Esophagus (tissue), 2 donors: ENCODE data around the gene SEPTIN5. TPM values are rescaled to one million over a fixed set of nuclear protein-coding genes. Genes with fewer than 3 reads are reported as not detected.

Experiments
- H3K27ac ChIP-seq, 2 donors: one replicate each; pipeline ENCODE4 v1.5.1; 2013; ENCODE audit warnings: low read depth in 2 of 2, mild to moderate bottlenecking in 2 of 2, inconsistent platforms in 1 of 2, low read length in 1 of 2, moderate library complexity in 1 of 2
- H3K27me3 ChIP-seq, 2 donors: one replicate each; pipeline ENCODE4 v1.6.1; 2013; ENCODE audit warnings: low read length in 2 of 2, control low read depth in 1 of 2, mild to moderate bottlenecking in 1 of 2; ENCODE audit not compliant: insufficient read depth in 2 of 2, control insufficient read depth in 1 of 2
- H3K36me3 ChIP-seq, 2 donors: one replicate each; pipeline ENCODE4 v1.6.1; 2013; ENCODE audit warnings: low read length in 1 of 2; ENCODE audit not compliant: control insufficient read depth in 2 of 2, insufficient read depth in 2 of 2
- H3K4me1 ChIP-seq, 2 donors: one replicate each; pipeline ENCODE4 v1.6.1; 2013; ENCODE audit warnings: low read length in 1 of 2; ENCODE audit not compliant: control insufficient read depth in 2 of 2, insufficient read depth in 2 of 2
- H3K4me3 ChIP-seq, 2 donors: one replicate each; pipeline ENCODE4 v1.5.1; 2013; ENCODE audit warnings: low read length in 2 of 2, mild to moderate bottlenecking in 2 of 2, low read depth in 1 of 2, moderate library complexity in 1 of 2
- H3K9me3 ChIP-seq, 2 donors: one replicate each; pipeline ENCODE4 v1.6.1; 2013; ENCODE audit warnings: mild to moderate bottlenecking in 2 of 2, low read depth in 1 of 2, low read length in 1 of 2, moderate library complexity in 1 of 2; ENCODE audit not compliant: control insufficient read depth in 2 of 2, insufficient read depth in 1 of 2
- WGBS, 2 donors: extraction: QIAGEN DNeasy Blood & Tissue Kit; methylation state at CpG; one replicate each; pipeline ENCODE4 v1.1.7; 2013; 5-methylcytosine and 5-hydroxymethylcytosine counted together
- polyA plus RNA-seq, 2 donors: library from polyadenylated mRNA; stranded (reverse); fragments of 200-250 nt; gene quantifications; one replicate each; pipeline ENCODE4 v1.2.3, GENCODE V29; 2013
- donor health status: healthy with polysubstance abuse.
- donor health status: Bipolar disorder and iron deficiency.

The SEPTIN5 gene
- polyA plus RNA-seq, 2 donors: 40.8 to 51.8 TPM

DNA sequence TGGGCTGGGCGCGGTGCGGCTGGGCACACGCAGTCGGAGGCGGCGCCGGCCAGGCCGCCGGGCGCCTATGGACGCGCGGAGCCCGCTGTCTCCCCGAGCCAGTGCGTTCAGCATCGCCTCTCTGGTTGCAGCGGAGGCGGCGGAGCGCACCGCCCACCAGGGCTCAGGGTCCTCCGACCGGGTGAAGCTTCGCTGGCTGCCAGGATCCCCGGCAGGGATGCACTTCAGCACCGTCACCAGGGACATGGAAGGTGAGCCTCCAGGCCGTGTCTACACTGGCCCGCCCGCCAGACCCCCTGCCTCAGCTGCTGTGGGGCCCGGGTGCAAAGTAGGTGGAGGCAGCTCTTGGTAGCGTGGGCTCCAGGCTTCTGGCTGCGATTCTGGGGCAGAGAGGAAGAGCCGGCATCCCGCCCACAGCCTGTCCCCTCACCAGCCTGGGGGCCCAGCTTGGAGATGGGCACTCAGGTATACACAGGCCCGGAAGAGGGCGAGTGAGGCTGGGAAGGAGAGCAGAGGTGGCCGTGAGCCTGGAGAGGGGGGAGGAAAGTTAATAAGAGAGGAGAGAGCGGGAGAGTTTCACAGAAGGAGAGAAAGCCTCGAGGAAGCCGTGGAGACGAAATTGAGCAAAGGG, 45.2 kb downstream of the SEPTIN5 start:
- H3K27me3 ChIP-seq: peaks cover 0 to 44% of the 10 kb centered on the region in 2 donors
- H3K27ac ChIP-seq: no peak overlapping the region
- WGBS, 2 donors: 8% methylated on average over 35 to 43 of the region's 43 CpGs
- peaks cover 16 to 30% of the 10 kb centered on the region in 2 donors for H3K4me1 ChIP-seq
- H3K9me3 ChIP-seq: no peaks in the 10 kb centered on the region
- H3K36me3 ChIP-seq: no peaks in the 10 kb centered on the region
- H3K4me3 ChIP-seq: no peak overlapping the region

GRCh38 chr22:19760058-19760950, 46.0 kb downstream of the SEPTIN5 start, which contains the start of gene TBX1:
Gene TBX1 (plus strand): TSS chr22:19760778. CDS start chr22:19760844, 66 bp downstream.
- Histone ChIP-seq H3K4me1 (peaks cover 13 to 26% of the 10 kb centered on the region in 2 donors), H3K27ac (no peak within 1 kb of the TSS), H3K36me3 (no peaks in the 10 kb centered on the region), H3K4me3 (peak within 1 kb of the TSS in 1 of 2 donors; percentile 50), H3K27me3 (peaks cover 0 to 39% of the 10 kb centered on the region in 2 donors), H3K9me3 (no peaks in the 10 kb centered on the region)
- WGBS, 2 donors: 5 to 15% methylated on average over 16 to 64 of the region's 79 CpGs

- Histone ChIP-seq H3K4me3 (peak overlapping the region in 1 of 2 donors; percentile 50), H3K9me3 (no peaks in the 10 kb centered on the region), H3K36me3 (no peaks in the 10 kb centered on the region), H3K4me1 (peaks cover 13 to 23% of the 10 kb centered on the region in 2 donors), H3K27me3 (peaks cover 0 to 35% of the 10 kb centered on the region in 2 donors), H3K27ac (no peak overlapping the region)
- 10 to 15% methylated on average over 91 to 117 of the region's 117 CpGs for WGBS, 2 donors
Observed at GRCh38 chr22:19760951-19761724, 46.8 kb downstream of the SEPTIN5 start.

GRCh38 chr22:19761725-19762567, 47.6 kb downstream of the SEPTIN5 start:
- Histone ChIP-seq H3K4me3 (no peak overlapping the region), H3K4me1 (peaks cover 13 to 17% of the 10 kb centered on the region in 2 donors), H3K27me3 (peaks cover 0 to 27% of the 10 kb centered on the region in 2 donors), H3K9me3 (no peaks in the 10 kb centered on the region), H3K36me3 (no peaks in the 10 kb centered on the region), H3K27ac (no peak overlapping the region)
- WGBS, 2 donors: 79 to 89% methylated on average over 33 of the region's 33 CpGs

GRCh38 chr22:19762568-19763457, 48.5 kb downstream of the SEPTIN5 start:
- H3K27me3 ChIP-seq: peaks cover 0 to 24% of the 10 kb centered on the region in 2 donors
- no peaks in the 10 kb centered on the region for H3K9me3 ChIP-seq
- no peaks in the 10 kb centered on the region for H3K36me3 ChIP-seq
- H3K4me3 ChIP-seq: no peak overlapping the region
- WGBS, 2 donors: 79 to 88% methylated on average over 33 to 34 of the region's 34 CpGs
- no peak overlapping the region for H3K27ac ChIP-seq
- H3K4me1 ChIP-seq: peaks cover 13 to 15% of the 10 kb centered on the region in 2 donors

- Histone ChIP-seq H3K27me3 (peaks cover 0 to 24% of the 10 kb centered on the region in 2 donors), H3K27ac (no peak overlapping the region), H3K4me3 (no peak overlapping the region), H3K4me1 (peaks cover 13 to 21% of the 10 kb centered on the region in 2 donors), H3K36me3 (no peaks in the 10 kb centered on the region), H3K9me3 (no peaks in the 10 kb centered on the region)
- 63 to 79% methylated on average over 39 of the region's 39 CpGs for WGBS, 2 donors
Observed at GRCh38 chr22:19763458-19764298, 49.4 kb downstream of the SEPTIN5 start.

- 73 to 82% methylated on average over 17 of the region's 17 CpGs for WGBS, 2 donors
- Histone ChIP-seq H3K36me3 (no peaks in the 10 kb centered on the region), H3K27ac (no peak overlapping the region), H3K9me3 (no peaks in the 10 kb centered on the region), H3K4me3 (no peak overlapping the region), H3K4me1 (peaks cover 12 to 19% of the 10 kb centered on the region in 2 donors), H3K27me3 (peaks cover 0 to 20% of the 10 kb centered on the region in 2 donors)
Observed at GRCh38 chr22:19764299-19764593, 49.9 kb downstream of the SEPTIN5 start.
